H9 (cell line): ENCODE results near the gene ACOXL. TPM values are rescaled to one million over a fixed set of nuclear protein-coding genes. Genes with fewer than 3 reads are reported as not detected.

Source experiments
- DNase-seq: peaks from one replicate; pipeline ENCODE4 v3.0.0-alpha.2; 2017
- H2AFZ ChIP-seq: one replicate; pipeline ENCODE4 v1.6.1; 2013; ENCODE audit warnings: mild to moderate bottlenecking, low read length, control low read depth, moderate library complexity
- H2AK5ac ChIP-seq: 2 replicates; pipeline ENCODE4 v1.6.1; 2013; ENCODE audit warnings: low read length, control low read depth, mixed read lengths; ENCODE audit not compliant: insufficient read length
- H2BK120ac ChIP-seq: one replicate; pipeline ENCODE4 v1.6.1; 2013; ENCODE audit warnings: low read depth, mild to moderate bottlenecking, low read length, control low read depth, inconsistent platforms; ENCODE audit not compliant: poor library complexity, severe bottlenecking
- H2BK12ac ChIP-seq: 2 replicates; pipeline ENCODE4 v1.6.1; 2013; ENCODE audit warnings: low read length, control low read depth, mixed read lengths, low read depth; ENCODE audit not compliant: insufficient read length
- H2BK15ac ChIP-seq: 2 replicates; pipeline ENCODE4 v1.6.1; 2013; ENCODE audit warnings: low read depth, low read length, control low read depth
- H2BK20ac ChIP-seq: one replicate; pipeline ENCODE4 v1.6.1; 2013; ENCODE audit warnings: low read depth, mild to moderate bottlenecking, low read length, control low read depth, inconsistent platforms; ENCODE audit not compliant: poor library complexity, severe bottlenecking
- H2BK5ac ChIP-seq: 2 replicates; pipeline ENCODE4 v1.6.1; 2013; ENCODE audit warnings: low read length, control low read depth, mixed read lengths; ENCODE audit not compliant: insufficient read length
- H3K14ac ChIP-seq: 2 replicates; pipeline ENCODE4 v1.6.1; 2013; ENCODE audit warnings: low read length, control low read depth; ENCODE audit not compliant: insufficient read depth
- H3K18ac ChIP-seq: 2 replicates; pipeline ENCODE4 v1.6.1; 2013; ENCODE audit warnings: low read depth, mild to moderate bottlenecking, mixed read lengths, low read length, control low read depth; ENCODE audit not compliant: insufficient read length
- H3K23ac ChIP-seq: 2 replicates; pipeline ENCODE4 v1.6.1; 2013; ENCODE audit warnings: low read length, control low read depth, mixed read lengths, low read depth; ENCODE audit not compliant: insufficient read length
- H3K23me2 ChIP-seq: 2 replicates; pipeline ENCODE4 v1.6.1; 2013; ENCODE audit warnings: low read depth, mild to moderate bottlenecking, mixed read lengths, low read length, control low read depth; ENCODE audit not compliant: insufficient read length, poor library complexity, severe bottlenecking
- H3K27ac ChIP-seq: 2 replicates; pipeline ENCODE4 v1.5.1; 2013; ENCODE audit warnings: low read length, control low read depth, mixed read lengths, low read depth; ENCODE audit not compliant: insufficient read length
- H3K27me3 ChIP-seq: 2 replicates; pipeline ENCODE4 v1.6.1; 2013; ENCODE audit warnings: low read length, control low read depth, inconsistent platforms; ENCODE audit not compliant: insufficient read depth
- H3K4ac ChIP-seq: 2 replicates; pipeline ENCODE4 v1.6.1; 2013; ENCODE audit warnings: low read depth, mild to moderate bottlenecking, control low read depth, inconsistent platforms, low read length, moderate library complexity
- H3K4me1 ChIP-seq: 2 replicates; pipeline ENCODE4 v1.6.1; 2013; ENCODE audit warnings: low read length, control low read depth, inconsistent platforms; ENCODE audit not compliant: insufficient read depth
- H3K4me2 ChIP-seq: 2 replicates; pipeline ENCODE4 v1.6.1; 2013; ENCODE audit warnings: low read length, control low read depth, mixed read lengths; ENCODE audit not compliant: insufficient read length, insufficient read depth
- H3K56ac ChIP-seq: 2 replicates; pipeline ENCODE4 v1.6.1; 2013; ENCODE audit warnings: low read depth, mild to moderate bottlenecking, mixed read lengths, low read length, control low read depth; ENCODE audit not compliant: insufficient read length
- H3K79me1 ChIP-seq: 2 replicates; pipeline ENCODE4 v1.6.1; 2013; ENCODE audit warnings: low read depth, mild to moderate bottlenecking, moderate library complexity, low read length, control low read depth, inconsistent platforms; ENCODE audit not compliant: insufficient read depth, poor library complexity, severe bottlenecking
- H3K79me2 ChIP-seq: 2 replicates; pipeline ENCODE4 v1.6.1; 2013; ENCODE audit warnings: low read length, control low read depth, inconsistent platforms; ENCODE audit not compliant: insufficient read depth
- H3K9ac ChIP-seq: 2 replicates; pipeline ENCODE4 v1.6.1; 2013; ENCODE audit warnings: low read length, control low read depth, mixed read lengths; ENCODE audit not compliant: insufficient read length; ENCODE audit errors: extremely low read depth
- H3K9me3 ChIP-seq: one replicate; pipeline ENCODE4 v1.6.1; 2013; ENCODE audit warnings: low read depth, low read length, inconsistent platforms; ENCODE audit not compliant: control insufficient read depth
- H3T11ph ChIP-seq: one replicate; pipeline ENCODE4 v1.6.1; 2013; ENCODE audit warnings: mild to moderate bottlenecking, low read length, control low read depth, inconsistent platforms
- H4K20me1 ChIP-seq: one replicate; pipeline ENCODE4 v1.6.1; 2013; ENCODE audit not compliant: control insufficient read depth, insufficient read length, insufficient read depth
- H4K5ac ChIP-seq: 2 replicates; pipeline ENCODE4 v1.6.1; 2013; ENCODE audit warnings: low read depth, mild to moderate bottlenecking, mixed read lengths, low read length, control low read depth; ENCODE audit not compliant: insufficient read length
- H4K8ac ChIP-seq: replicated peaks from 2 replicates; pipeline ENCODE4 v1.6.1; 2013; ENCODE audit warnings: low read length, control low read depth, mixed read lengths, low read depth; ENCODE audit not compliant: insufficient read length
- H4K91ac ChIP-seq: 2 replicates; pipeline ENCODE4 v1.6.1; 2013; ENCODE audit warnings: low read depth, mild to moderate bottlenecking, moderate library complexity, mixed read lengths, low read length, control low read depth; ENCODE audit not compliant: insufficient read length
- H3K27ac Mint-ChIP-seq, 3 experiments: 2 replicates in 2 of 3; 3 replicates in 1 of 3; pipeline ENCODE4 v1.8.0; 2020 to 2021; ENCODE audit warnings: mixed read lengths in 3 of 3, mild to moderate bottlenecking in 1 of 3, moderate library complexity in 1 of 3
- H3K27me3 Mint-ChIP-seq: 2 replicates; pipeline ENCODE4 v1.8.0; 2021; ENCODE audit warnings: low read depth, mild to moderate bottlenecking, moderate library complexity, mixed read lengths
- H3K36me3 Mint-ChIP-seq, 3 experiments: 2 replicates in 2 of 3; 3 replicates in 1 of 3; pipeline ENCODE4 v1.8.0; 2020 to 2021; ENCODE audit warnings: low read depth in 3 of 3, mixed read lengths in 3 of 3; ENCODE audit not compliant: insufficient read depth in 1 of 3
- H3K4me1 Mint-ChIP-seq, 2 experiments: 2 replicates each; pipeline ENCODE4 v1.8.0; 2020; ENCODE audit warnings: mixed read lengths in 2 of 2
- H3K4me3 Mint-ChIP-seq, 2 experiments: 2 replicates in 1 of 2; 3 replicates in 1 of 2; pipeline ENCODE4 v1.8.0; 2020 to 2021; ENCODE audit warnings: mild to moderate bottlenecking in 2 of 2, mixed read lengths in 2 of 2, moderate library complexity in 1 of 2
- H3K9me3 Mint-ChIP-seq, 2 experiments: 2 replicates in 1 of 2; 3 replicates in 1 of 2; pipeline ENCODE4 v1.8.0; 2020; ENCODE audit warnings: mild to moderate bottlenecking in 2 of 2, mixed read lengths in 2 of 2, moderate library complexity in 1 of 2
- CTCF ChIP-seq: fragments of 200-600 bp; sonication (generic); conservative IDR thresholded peaks from 3 replicates; pipeline ENCODE4 v1.8.0; 2021; ENCODE audit warnings: antibody characterized with exemption, mild to moderate bottlenecking
- WGBS: extraction: QIAGEN DNeasy Blood & Tissue Kit; methylation state at CpG from one replicate; pipeline ENCODE4 v1.1.7; 2013; ENCODE audit warnings: missing lambda C conversion rate, low lambda C conversion rate, mixed read lengths; ENCODE audit not compliant: insufficient read length; ENCODE audit errors: extremely low coverage; 5-methylcytosine and 5-hydroxymethylcytosine counted together
- total RNA-seq: library from RNA; stranded (reverse); gene quantifications from 2 replicates; pipeline ENCODE4 v1.2.1, GENCODE V29; 2021

ACOXL gene
- total RNA-seq, 1 experiment from 2014 or later = 37.6 TPM

GRCh38 chr2:110770404-110770958 is 38.1 kb downstream of the ACOXL start:
- Histone ChIP-seq H2AK5ac (no peak overlapping the region), H3K27me3 (no peaks in the 10 kb centered on the region), H3K4me2 (no peak overlapping the region), H3K4ac (no peak overlapping the region; the same call in 1 of the 2 replicates), H3K14ac (no peak overlapping the region), H2AFZ (no peak overlapping the region), H2BK12ac (no peak overlapping the region), H3K79me1 (peaks cover 3% of the 10 kb centered on the region), H4K20me1 (no peaks in the 10 kb centered on the region), H3K18ac (no peak overlapping the region), H4K5ac (no peak overlapping the region), H3K23ac (no peak overlapping the region), H2BK20ac (no peak overlapping the region), H3T11ph (no peak overlapping the region), H3K56ac (no peak overlapping the region), H2BK5ac (no peak overlapping the region), H3K23me2 (no peaks in the 10 kb centered on the region), H4K8ac (no peak overlapping the region), H4K91ac (no peak overlapping the region), H3K27ac (no peak overlapping the region), H3K4me1 (peaks cover 26% of the 10 kb centered on the region; the same call in 1 of the 2 replicates), H2BK120ac (no peak overlapping the region), H3K79me2 (peaks cover 2% of the 10 kb centered on the region; the same call in 1 of the 2 replicates), H2BK15ac (no peak overlapping the region), H3K9ac (no peak overlapping the region), H3K9me3 (no peaks in the 10 kb centered on the region)
- Mint-ChIP-seq H3K27ac (peak overlapping the region; percentile 2 to 95 (median 52); a peak in 5 of 7 replicates), H3K27me3 (no peaks in the 10 kb centered on the region), H3K36me3 (peaks cover 10 to 27% (median 15%) of the 10 kb centered on the region in 3 experiments), H3K4me1 (peaks cover 76 to 78% of the 10 kb centered on the region in 2 experiments), H3K4me3 (no peak overlapping the region), H3K9me3 (peaks cover 6% of the 10 kb centered on the region in 2 experiments)
- no peak for TF ChIP-seq CTCF
- DNase-seq = no peak
- WGBS = no CpG with 5 or more reads among the region's 16 CpGs
